ENCODE results near the gene PCDHA6. TPM values are rescaled to one million over a fixed set of nuclear protein-coding genes. Genes with fewer than 3 reads are reported as not detected.

PCDHA6 gene
- total and polyA plus RNA-seq, 2 donors (not counting 3 experiments of a cell fraction or from before 2014, with no cell fraction given): 0.04 to 0.18 TPM

GRCh38 chr5:140870221-140871201, 42.8 kb downstream of the PCDHA6 start:
- H3K4me2 ChIP-seq (ENCODE audit: insufficient read depth, low read length): no peak overlapping the region
- no TSS peak for BruUV-seq (replicated peaks)
- FAIRE-seq (no peak), DNase-seq (ENCODE audit: low read depth, low spot score) (no peak)
- no peaks in the 10 kb centered on the region for H3K79me2 ChIP-seq (ENCODE audit: control insufficient read depth, insufficient read depth, low read length)
- no peaks in the 10 kb centered on the region for H3K36me3 ChIP-seq (ENCODE audit: control insufficient read depth in 2 of 2, extremely low read depth in 1 of 2, insufficient read depth in 2 of 2, low read length in 2 of 2)
- TF ChIP-seq MYC (IDR thresholded peaks at IDR 0.05; ENCODE audit: low read depth, low read length) (no peak), CTCF (IDR thresholded peaks at IDR 0.05; ENCODE audit: extremely low read depth in 1 of 2, insufficient read depth in 1 of 2, low read depth in 1 of 2, low read length in 2 of 2) (no peak), MAX (IDR thresholded peaks at IDR 0.05; ENCODE audit: insufficient read depth, insufficient read length) (no peak), FOS (IDR thresholded peaks at IDR 0.05; ENCODE audit: borderline replicate concordance, insufficient read depth, low read length) (no peak), JUN (IDR thresholded peaks at IDR 0.05; ENCODE audit: borderline replicate concordance, insufficient read depth, insufficient read length, low read depth) (no peak)
- H3K4me1 ChIP-seq (ENCODE audit: control insufficient read depth, extremely low read depth, insufficient read depth, low read length): no peaks in the 10 kb centered on the region
- no peak overlapping the region for H3K4me3 ChIP-seq (replicated peaks in 1 of 3; ENCODE audit: insufficient read depth in 1 of 3, low read depth in 1 of 3, low read length in 3 of 3)
- H3K9ac ChIP-seq (replicated peaks; ENCODE audit: extremely low read depth, insufficient read depth, low read length): no peak overlapping the region
- ChIA-PET POLR2A (no interaction called here), CTCF (no interaction called here)
- H3K9me3 ChIP-seq (replicated peaks; ENCODE audit: control insufficient read depth, insufficient read depth, low read length): no peaks in the 10 kb centered on the region
- no peak overlapping the region for H2AFZ ChIP-seq (ENCODE audit: low read depth, low read length)
- dilution Hi-C loops (cut with MboI; ENCODE audit: extremely low pct_ligation_motif_present, low sequenced_read_pairs) (no loop called here), intact Hi-C loops (cut with micrococcal nuclease) (no loop called here)
- no peak overlapping the region for H3K27ac ChIP-seq (ENCODE audit: insufficient read depth, low read depth, low read length)
- H4K20me1 ChIP-seq (replicated peaks; ENCODE audit: control insufficient read depth, extremely low read depth, insufficient read depth, low read length): no peaks in the 10 kb centered on the region
- no peaks in the 10 kb centered on the region for H3K9me1 ChIP-seq (replicated peaks; ENCODE audit: control insufficient read depth, extremely low read depth, insufficient read depth, low read length)
- no peaks in the 10 kb centered on the region for H3K27me3 ChIP-seq (ENCODE audit: control insufficient read depth in 2 of 2, insufficient read depth in 2 of 2, low read length in 2 of 2)

Data from endothelial cell of umbilical vein (primary cell).